ENCODE data around the gene SETD4. TPM values are rescaled to one million over a fixed set of nuclear protein-coding genes. Genes with fewer than 3 reads are reported as not detected.

Gene SETD4
- total RNA-seq, 3 donors from 2014 or later (not counting 1 experiment from before 2014, with no cell fraction given), result 19.1 to 29.3 (median 22.5) TPM

DNA sequence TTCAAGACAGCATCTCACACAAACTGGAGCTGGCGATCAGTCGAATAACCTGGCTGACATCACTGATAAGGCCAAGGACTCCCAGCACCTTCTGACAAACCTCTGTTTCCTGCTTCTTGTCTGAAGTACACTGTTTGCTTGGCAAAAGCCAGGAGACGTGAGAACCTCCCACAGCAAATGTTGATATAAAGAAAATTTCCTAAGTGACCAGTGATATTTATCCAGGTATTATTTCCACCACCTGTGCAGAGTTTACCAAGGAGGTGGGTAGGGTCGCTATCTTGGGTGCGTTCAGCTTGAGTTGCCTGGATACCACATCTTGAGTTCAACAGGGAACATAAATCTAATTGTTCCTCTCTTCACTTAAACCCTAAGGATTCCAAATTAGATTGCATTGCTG, 72.9 kb downstream of the SETD4 start:
- Mint-ChIP-seq H3K4me1 (no peaks in the 10 kb centered on the region), H3K27ac (no peak overlapping the region), H3K27me3 (ENCODE audit: low read depth in 2 of 2) (peaks cover 7 to 14% of the 10 kb centered on the region in 2 donors), H3K9me3 (no peaks in the 10 kb centered on the region), H3K4me3 (no peak overlapping the region), H3K36me3 (no peaks in the 10 kb centered on the region)
- ATAC-seq (no peak), DNase-seq (no peak)
- Histone ChIP-seq H3K27ac (ENCODE audit: low read length) (no peak overlapping the region), H3K9me3 (ENCODE audit: control insufficient read depth, insufficient read depth, low read length) (no peaks in the 10 kb centered on the region), H3K27me3 (ENCODE audit: control insufficient read depth, insufficient read depth, low read length) (no peaks in the 10 kb centered on the region), H3K36me3 (ENCODE audit: control insufficient read depth, insufficient read depth, low read length) (no peaks in the 10 kb centered on the region), H3K4me1 (ENCODE audit: control insufficient read depth, insufficient read depth, low read length) (no peaks in the 10 kb centered on the region), H3K4me3 (ENCODE audit: low read length) (no peak overlapping the region)
- TF ChIP-seq, protein P1, sequence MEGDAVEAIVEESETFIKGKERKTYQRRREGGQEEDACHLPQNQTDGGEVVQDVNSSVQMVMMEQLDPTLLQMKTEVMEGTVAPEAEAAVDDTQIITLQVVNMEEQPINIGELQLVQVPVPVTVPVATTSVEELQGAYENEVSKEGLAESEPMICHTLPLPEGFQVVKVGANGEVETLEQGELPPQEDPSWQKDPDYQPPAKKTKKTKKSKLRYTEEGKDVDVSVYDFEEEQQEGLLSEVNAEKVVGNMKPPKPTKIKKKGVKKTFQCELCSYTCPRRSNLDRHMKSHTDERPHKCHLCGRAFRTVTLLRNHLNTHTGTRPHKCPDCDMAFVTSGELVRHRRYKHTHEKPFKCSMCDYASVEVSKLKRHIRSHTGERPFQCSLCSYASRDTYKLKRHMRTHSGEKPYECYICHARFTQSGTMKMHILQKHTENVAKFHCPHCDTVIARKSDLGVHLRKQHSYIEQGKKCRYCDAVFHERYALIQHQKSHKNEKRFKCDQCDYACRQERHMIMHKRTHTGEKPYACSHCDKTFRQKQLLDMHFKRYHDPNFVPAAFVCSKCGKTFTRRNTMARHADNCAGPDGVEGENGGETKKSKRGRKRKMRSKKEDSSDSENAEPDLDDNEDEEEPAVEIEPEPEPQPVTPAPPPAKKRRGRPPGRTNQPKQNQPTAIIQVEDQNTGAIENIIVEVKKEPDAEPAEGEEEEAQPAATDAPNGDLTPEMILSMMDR (IDR thresholded peaks at IDR 0.05), result no peak
- intact Hi-C loops (cut with micrococcal nuclease), result no loop called here
- 73% methylated on average over 5 of the region's 5 CpGs for WGBS (ENCODE audit: insufficient coverage)

DNA sequence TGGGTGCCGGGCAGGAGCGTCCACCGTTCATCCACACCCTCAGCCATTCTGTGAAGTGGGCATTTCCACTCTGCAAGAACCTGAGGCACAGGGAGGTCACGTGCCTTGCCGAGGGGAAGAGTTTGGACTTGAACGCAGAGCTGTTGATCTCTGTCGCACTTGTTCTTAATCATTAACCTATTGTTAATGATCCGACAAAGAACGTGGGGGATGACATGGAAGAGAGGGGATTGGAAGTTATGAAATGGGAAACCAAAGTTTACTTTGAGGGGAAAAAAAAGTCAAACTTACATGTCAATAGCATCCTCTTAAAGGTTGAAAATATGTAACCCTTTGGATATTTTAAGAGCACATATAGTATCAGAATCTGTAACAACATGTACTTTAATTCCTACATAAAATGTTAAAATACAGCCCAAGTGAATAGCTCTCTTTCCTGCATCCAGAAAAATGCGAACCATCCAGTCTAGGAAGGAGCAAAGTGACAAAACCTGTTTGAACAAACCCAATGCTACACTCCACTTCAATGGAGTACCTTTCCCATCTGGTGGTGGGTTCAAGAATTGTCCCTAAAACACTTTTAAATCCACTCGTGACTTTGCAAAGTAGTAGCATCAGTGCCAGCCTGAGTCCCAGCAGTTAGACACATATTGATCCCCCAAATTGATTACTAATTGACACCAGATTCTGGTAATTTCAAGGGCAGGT, 75.5 kb downstream of the SETD4 start:
- 90% methylated on average over 9 of the region's 11 CpGs for WGBS (ENCODE audit: insufficient coverage)
- Mint-ChIP-seq H3K27ac (no peak overlapping the region), H3K4me1 (no peaks in the 10 kb centered on the region), H3K27me3 (ENCODE audit: low read depth in 2 of 2) (peaks cover 10 to 24% of the 10 kb centered on the region in 2 donors), H3K4me3 (no peak overlapping the region), H3K36me3 (no peaks in the 10 kb centered on the region), H3K9me3 (no peaks in the 10 kb centered on the region)
- no peak for DNase-seq
- Histone ChIP-seq H3K4me3 (ENCODE audit: low read length) (no peak overlapping the region), H3K27ac (ENCODE audit: low read length) (no peak overlapping the region), H3K27me3 (ENCODE audit: control insufficient read depth, insufficient read depth, low read length) (no peaks in the 10 kb centered on the region), H3K36me3 (ENCODE audit: control insufficient read depth, insufficient read depth, low read length) (no peaks in the 10 kb centered on the region), H3K4me1 (ENCODE audit: control insufficient read depth, insufficient read depth, low read length) (no peaks in the 10 kb centered on the region), H3K9me3 (ENCODE audit: control insufficient read depth, insufficient read depth, low read length) (no peaks in the 10 kb centered on the region)
- ATAC-seq, result no peak
- intact Hi-C loops (cut with micrococcal nuclease), result no loop called here
- TF ChIP-seq, protein P1 (IDR thresholded peaks at IDR 0.05), result no peak

Other genes starting within 250 kb of the SETD4 start
- 10 to 100 TPM in 2 of 3 donors, 1 to 10 TPM in 1; 5.0 to 14.1 (median 12.4) TPM for gene CBR1, start 9.5 kb upstream of the SETD4 start, total RNA-seq
- gene CBR3, start 74.6 kb upstream of the SETD4 start, total RNA-seq, result 1 to 10 TPM in 2 of 3 donors, under 1 TPM in 1; 0.95 to 1.5 (median 1.2) TPM
- 10 to 100 TPM; 29.5 to 32.1 (median 31.9) TPM for gene DOP1B, start 96.3 kb upstream of the SETD4 start, total RNA-seq

Data from natural killer cell (primary cell).